Measurements from ENCODE around the gene TNFRSF8.

The TNFRSF8 gene

DNA sequence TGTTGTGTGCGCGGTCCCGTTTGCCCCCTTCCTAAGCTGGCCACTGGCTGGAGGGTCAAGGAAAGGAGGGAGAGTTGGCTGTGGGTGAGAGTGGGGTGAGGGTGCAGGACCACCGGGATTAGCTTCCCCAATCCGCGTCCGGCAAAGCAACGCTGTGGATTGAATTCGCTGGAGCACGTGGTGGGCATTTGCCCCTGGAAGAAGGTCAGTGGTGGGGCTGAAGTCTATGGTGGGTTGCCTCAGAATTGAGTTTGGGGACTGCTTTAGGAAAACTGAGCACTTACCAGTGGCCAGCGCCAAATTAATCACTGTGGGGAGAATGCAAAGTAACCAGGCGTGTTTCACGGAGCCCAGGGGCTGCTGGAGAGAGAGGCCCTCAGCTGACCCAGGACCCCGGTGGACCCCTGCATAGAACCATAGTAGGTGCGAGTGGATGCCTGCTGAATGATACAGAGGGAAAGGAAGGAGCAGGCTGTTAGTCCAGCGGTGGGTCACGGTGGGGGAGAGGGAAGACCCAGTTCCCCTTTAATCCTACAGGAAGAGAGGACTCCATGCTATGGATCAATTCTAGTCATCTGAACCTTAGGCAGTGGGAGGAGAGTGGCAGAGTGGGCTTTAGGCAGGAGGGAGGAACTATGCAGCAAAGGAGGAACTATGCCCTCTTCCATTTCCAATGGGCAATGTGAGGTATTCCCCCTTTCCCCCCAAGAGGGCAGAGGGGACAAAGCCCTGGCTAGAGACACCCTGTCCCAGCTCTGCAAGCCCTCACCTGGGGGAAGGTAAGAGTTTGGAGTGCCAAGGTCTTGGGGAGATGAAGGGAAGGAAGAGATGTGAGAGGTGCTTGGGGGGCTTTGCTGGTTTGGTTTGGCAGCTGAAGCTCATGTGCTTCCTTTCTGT lies 1.2 kb downstream of the TNFRSF8 start:
- FAIRE-seq = no peak

DNA sequence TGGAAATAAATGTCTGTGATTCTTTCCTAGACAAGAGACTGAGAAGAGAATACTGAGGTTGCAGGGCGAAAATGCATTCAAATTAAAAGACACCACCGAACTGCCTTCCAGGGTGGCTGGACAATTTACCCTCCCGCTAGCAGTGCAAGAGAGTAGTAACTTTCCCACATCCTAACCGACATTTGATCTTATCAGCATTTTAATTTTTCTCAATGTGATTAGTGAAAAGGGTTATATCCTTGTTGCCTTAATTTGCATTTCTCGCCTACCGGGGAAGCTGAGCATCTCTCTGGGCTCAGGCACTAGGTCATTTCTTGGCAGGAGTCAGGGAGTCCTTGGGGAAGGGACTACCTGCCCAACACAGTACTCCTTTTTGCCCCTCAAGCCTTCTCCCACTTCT lies 2.8 kb downstream of the TNFRSF8 start:
- FAIRE-seq = no peak

GRCh38 chr1:12067900-12068821 lies 5.1 kb downstream of the TNFRSF8 start:
- no peak for FAIRE-seq

- no peak for FAIRE-seq
Measured at GRCh38 chr1:12069623-12070244, 6.6 kb downstream of the TNFRSF8 start.

DNA sequence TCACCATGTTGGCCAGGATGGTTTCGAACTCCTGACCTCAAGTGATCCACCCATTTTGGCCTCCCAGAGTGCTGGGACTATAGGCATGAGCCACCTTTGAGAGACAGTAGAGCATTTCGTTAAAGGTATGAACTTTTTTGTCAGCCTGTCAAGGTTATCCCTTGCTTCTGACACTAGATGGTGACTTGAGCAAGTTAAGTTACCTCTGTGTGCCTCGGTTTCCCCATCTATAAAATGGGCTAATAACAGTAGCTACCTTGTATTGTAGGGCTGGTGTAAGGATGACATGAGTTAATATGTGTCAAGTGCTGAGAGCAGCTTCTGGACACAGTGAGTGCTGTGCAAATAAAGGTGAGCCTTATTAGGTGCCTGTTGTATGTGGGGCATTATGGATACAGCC lies 8.8 kb downstream of the TNFRSF8 start:
- no peak for FAIRE-seq

DNA sequence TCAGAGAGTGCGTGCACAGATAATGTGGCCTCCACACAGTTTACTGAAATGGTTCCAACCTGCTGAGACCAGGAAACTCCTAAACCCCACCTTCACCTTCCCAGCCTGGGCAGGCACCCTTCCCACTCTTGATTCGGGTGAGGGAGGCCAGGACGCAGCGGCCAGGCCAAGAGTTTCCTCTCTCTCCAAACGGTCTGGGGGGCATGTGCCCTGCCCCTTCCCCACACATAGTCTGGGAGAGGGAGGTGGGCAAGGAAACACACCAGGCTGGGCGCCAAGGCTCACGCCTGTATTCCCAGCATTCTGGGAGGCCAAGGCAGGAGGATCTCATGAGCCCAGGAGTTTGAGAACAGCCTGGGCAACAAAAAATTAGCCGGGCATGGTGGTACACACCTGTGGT lies 9.6 kb downstream of the TNFRSF8 start:
- FAIRE-seq = no peak

DNA sequence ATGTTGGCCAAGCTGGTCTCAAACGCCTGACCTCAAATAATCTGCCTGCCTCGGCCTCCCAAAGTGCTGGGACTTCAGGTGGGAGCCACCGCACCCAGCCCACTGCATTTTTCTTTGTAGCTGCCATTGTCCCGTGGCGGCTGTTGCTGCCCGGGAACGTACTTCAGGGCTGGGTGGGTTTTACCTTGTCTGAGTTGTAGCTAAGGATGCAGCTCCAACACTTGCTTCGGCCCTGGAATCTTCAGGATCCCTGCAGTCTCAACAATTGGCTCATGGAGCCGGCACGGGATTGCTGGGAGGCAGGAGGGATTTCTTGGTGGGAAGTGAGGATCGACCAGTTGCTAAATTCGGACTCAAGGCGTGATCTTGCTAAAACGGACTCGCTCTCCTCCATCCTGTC lies 10.7 kb downstream of the TNFRSF8 start:
- no peak for FAIRE-seq

GRCh38 chr1:12075195-12076114 lies 12.4 kb downstream of the TNFRSF8 start:
- FAIRE-seq = peak; percentile 91

- FAIRE-seq = no peak
Measured at GRCh38 chr1:12076425-12077005, 13.4 kb downstream of the TNFRSF8 start.

DNA sequence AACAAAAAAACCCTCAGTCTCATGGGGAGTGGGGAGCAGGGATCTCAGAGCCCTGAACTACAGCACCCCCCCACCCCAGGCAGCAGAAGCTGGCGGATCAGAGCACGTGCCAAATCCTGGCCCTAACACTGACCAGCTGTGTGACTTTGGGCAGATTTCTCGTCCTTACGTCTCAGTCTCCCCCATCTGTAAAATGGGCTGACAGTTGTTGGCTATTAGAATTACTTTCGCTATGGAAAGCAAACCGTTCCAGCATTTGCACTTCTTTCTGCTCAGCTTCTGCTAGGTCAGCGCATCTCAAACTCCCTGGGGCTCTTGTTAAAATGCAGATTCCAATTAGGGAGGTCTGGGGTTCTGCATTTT lies 15.5 kb downstream of the TNFRSF8 start:
- FAIRE-seq = no peak

GRCh38 chr1:12078938-12079861 lies 16.1 kb downstream of the TNFRSF8 start:
- FAIRE-seq = no peak

GRCh38 chr1:12080156-12080555 lies 17.1 kb downstream of the TNFRSF8 start:
- no peak for FAIRE-seq

- no peak for FAIRE-seq
Measured at GRCh38 chr1:12080773-12081556, 17.9 kb downstream of the TNFRSF8 start.

GRCh38 chr1:12081648-12082396 lies 18.7 kb downstream of the TNFRSF8 start:
- FAIRE-seq = no peak

DNA sequence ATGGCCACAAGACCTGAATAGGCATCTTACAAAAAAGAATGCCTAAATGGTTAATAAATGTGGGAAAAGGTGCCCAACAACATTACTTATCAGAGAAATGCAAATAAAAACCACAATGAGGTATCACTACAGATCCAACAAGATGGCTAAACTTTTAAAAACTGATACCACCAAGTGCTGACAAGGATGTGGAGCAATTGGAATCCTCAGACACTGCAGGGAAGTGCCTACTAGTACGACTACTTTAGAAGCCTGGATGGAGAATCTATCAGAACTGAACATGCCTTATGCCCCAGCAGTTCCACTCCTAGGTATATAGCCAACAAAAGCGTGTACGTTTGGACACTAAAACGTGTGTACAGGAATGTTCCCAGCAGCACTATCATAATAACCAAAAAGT lies 19.9 kb downstream of the TNFRSF8 start:
- FAIRE-seq = no peak

DNA sequence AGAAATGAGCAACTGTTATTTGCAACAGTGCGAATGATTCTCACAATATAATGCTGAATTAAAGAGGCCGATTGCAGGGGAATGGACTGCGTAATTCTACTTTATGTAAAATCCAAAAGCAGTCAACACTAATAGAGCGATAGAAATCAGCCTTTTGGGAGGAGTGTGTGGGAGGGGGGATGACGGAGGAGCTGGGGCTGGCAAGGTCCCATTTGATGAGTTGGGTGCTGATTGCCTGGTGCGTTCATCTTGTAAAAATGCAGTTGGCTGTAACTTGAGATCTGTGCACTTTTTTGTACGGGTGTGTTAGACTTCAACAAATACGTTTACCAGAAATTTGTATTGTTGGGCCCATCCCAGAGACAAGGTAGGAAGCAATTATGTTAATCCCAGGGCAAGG lies 20.7 kb downstream of the TNFRSF8 start:
- no peak for FAIRE-seq

DNA sequence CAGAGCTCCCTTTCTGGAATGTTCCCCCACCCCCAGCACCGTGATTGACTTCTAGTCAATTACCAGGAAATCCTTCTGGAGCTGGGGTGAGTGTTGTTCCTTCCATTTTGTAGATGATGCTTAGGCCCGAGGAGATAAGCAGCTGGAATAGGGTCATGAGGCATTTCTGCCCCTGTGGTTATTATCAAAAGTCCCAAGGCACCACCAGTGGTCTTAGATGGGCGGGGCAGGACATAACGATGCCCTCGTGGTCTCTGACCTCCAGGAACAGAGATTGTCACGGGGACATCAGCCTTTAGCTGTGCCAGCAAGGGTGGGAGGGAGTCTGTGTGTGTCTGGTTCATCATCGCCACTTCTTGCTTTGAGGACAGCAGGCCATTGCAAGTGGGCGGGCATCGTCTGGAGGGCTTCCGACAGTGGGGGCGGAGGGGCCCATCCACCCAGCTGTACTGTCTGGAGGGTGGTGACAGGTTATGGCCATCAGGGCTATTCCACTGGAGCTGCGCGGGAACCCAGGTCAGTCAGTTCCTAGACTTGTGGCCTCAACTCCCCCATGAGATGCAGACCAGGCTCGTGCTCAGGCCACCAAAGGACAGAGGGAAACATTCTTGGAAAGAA lies 22.6 kb downstream of the TNFRSF8 start:
- FAIRE-seq = no peak

DNA sequence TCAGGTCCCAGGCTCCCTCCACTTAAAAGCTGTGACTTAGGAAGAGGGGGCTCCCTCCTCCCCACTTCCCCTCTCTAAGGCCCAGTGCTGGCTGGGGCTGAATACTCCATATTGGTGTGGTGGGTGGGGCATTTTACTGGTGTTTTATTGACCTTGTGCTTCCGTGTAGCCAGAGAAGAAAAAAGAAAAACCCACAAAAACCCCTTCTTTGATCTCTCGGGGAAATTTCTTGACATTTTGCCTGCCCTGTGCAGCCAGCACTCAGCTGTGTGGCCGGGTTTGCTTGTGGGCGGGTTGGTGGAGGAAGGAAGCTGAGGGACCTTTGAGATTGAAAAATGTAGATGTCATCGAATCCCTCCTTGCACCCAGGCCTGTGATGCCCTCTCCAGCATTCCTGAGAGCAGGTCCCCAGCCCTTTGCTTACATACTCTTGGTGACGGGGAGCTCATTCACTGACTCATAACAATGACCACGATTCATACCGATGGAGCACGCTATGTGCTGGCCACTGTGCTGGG lies 24.8 kb downstream of the TNFRSF8 start:
- FAIRE-seq = no peak
